Measurements from ENCODE around the gene OR52A1. TPM values are rescaled to one million over a fixed set of nuclear protein-coding genes. Genes with fewer than 3 reads are reported as not detected.
"Not testable (repeated sequence)": the region's sequence is repeated elsewhere in the genome, so short reads cannot be mapped to it uniquely, and the experiment has no call there.

Gene OR52A1
- total RNA-seq, 2 donors from 2014 or later: not detected

DNA sequence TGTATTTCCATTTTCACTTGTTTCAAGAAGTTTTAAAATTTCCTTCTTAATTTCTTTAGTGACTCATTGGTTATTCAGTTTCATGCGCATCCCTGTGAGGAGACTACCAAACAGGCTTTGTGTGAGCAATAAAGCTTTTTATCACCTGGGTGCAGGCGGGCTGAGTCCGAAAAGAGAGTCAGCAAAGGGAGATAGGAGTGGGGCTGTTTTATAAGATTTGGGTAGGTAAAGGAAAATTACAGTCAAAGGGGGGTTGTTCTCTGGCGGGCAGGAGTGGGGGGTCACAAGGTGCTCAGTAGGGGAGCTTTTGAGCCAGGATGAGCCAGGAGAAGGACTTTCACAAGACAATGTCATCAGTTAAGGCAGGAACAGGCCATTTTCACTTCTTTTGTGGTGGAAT is 5.7 kb upstream of the OR52A1 start:
- H3K4me1 Mint-ChIP-seq (ENCODE audit: low read depth in 2 of 2); H3K27me3 Mint-ChIP-seq: not testable (repeated sequence)

GRCh38 chr11:5159806-5160205 is 5.2 kb upstream of the OR52A1 start:
- no peak for DNase-seq (ENCODE audit: low spot score)
- Mint-ChIP-seq H3K27ac (no peak overlapping the region), H3K4me1 (ENCODE audit: low read depth in 2 of 2) (no peaks in the 10 kb centered on the region), H3K4me3 (no peak overlapping the region), H3K36me3 (no peaks in the 10 kb centered on the region), H3K27me3 (peaks cover 0 to 6% of the 10 kb centered on the region in 2 donors), H3K9me3 (peaks cover 15% of the 10 kb centered on the region)
- ATAC-seq: no peak

More for the DNA sequence above, 5.7 kb upstream of the OR52A1 start:
- not testable (repeated sequence) for ATAC-seq; H3K27ac Mint-ChIP-seq; H3K36me3 Mint-ChIP-seq; H3K4me3 Mint-ChIP-seq; DNase-seq (ENCODE audit: low spot score)
- H3K9me3 Mint-ChIP-seq: peaks cover 15% of the 10 kb centered on the region

DNA sequence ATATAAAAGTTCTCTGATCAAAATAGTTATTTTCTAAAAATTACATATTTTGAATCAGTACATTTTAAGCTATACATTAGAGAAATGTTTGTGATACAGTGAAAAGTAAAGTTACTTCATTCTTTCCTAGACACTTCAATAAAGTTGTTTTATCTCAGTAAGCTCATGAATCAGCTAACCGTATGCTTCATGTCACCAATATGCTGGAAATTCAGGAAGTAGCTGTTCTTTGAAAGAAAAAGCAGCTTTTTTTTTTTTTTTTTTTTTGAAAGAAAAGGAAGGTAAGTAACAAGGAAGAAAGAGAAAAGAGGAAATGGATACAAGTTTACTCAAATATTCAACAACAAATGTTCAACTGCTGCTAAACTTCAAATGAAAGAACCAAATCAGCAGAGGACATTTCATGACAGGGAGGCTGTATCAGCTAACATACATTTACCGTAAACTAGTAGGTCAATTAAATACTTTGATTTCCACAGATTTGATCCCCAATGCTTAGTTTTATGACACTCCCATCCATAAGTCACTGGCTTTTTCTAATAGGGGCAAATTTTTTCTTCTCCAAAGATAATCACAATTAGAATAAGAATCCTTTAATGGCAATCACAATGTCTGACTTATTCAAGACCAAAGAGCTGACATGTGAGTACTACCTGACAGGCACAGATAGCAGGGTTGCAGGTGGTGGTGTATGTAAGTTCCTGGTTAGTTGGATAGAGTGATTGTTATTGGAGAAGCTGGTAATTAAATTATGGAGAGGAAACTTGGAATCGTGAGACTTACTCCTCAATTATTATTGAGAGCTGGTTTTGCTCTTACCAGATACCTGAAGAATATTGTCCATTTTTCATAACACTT is 754 bp downstream of the OR52A1 start:
- no peak for ATAC-seq
- DNase-seq (ENCODE audit: low spot score): no peak
- Mint-ChIP-seq H3K4me3 (no peak overlapping the region), H3K4me1 (ENCODE audit: low read depth in 2 of 2) (no peaks in the 10 kb centered on the region), H3K27me3 (no peaks in the 10 kb centered on the region), H3K27ac (no peak overlapping the region), H3K36me3 (no peaks in the 10 kb centered on the region), H3K9me3 (no peaks in the 10 kb centered on the region)

DNA sequence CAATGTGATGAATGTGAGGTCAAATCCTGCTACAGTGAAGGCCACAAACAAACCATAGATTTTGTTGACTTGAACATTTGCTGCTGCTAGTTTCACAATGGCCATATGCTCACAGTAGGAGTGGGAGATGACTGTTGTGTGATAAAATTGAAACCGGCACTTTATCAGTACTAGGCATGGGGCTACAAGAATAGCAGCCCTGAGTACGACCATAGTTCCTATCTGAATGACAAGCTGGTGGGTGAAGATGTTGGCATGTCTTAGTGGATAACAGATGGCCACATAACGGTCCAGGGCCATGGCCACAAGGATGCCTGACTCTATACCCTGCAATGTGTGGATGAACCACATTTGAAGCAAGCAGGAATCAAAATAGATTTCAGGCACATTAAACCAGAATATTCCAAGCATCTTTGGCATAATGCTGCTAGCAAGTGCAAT is 2.8 kb downstream of the OR52A1 start:
- Mint-ChIP-seq H3K4me3 (no peak overlapping the region), H3K36me3 (no peaks in the 10 kb centered on the region)
- ATAC-seq: no peak

DNA sequence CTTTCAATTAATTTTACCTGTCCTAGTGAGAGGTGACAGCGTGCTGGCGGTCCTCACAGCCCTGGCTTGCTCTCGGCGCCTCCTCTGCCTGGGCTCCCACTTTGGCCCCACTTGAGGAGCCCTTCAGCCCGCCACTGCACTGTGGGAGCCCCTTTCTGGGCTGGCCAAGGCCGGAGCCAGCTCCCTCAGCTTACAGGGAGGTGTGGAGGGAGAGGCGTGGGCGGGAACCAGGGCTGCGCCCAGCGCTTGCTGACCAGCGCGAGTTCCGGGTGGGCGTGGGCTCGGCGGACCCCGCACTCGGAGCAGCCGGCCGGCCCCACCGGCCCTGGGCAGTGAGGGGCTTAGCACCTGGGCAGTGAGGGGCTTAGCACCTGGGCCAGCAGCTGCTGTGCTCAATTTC is 10.4 kb downstream of the OR52A1 start:
- not testable (repeated sequence) for ATAC-seq; H3K27me3 Mint-ChIP-seq; H3K36me3 Mint-ChIP-seq; H3K4me3 Mint-ChIP-seq; H3K9me3 Mint-ChIP-seq; H3K27ac Mint-ChIP-seq; H3K4me1 Mint-ChIP-seq (ENCODE audit: low read depth in 2 of 2); DNase-seq (ENCODE audit: low spot score)

More for the DNA sequence above, 2.8 kb downstream of the OR52A1 start:
- DNase-seq (ENCODE audit: low spot score): no peak
- Mint-ChIP-seq H3K9me3 (no peaks in the 10 kb centered on the region), H3K4me1 (ENCODE audit: low read depth in 2 of 2) (no peaks in the 10 kb centered on the region), H3K27ac (no peak overlapping the region), H3K27me3 (no peaks in the 10 kb centered on the region)

DNA sequence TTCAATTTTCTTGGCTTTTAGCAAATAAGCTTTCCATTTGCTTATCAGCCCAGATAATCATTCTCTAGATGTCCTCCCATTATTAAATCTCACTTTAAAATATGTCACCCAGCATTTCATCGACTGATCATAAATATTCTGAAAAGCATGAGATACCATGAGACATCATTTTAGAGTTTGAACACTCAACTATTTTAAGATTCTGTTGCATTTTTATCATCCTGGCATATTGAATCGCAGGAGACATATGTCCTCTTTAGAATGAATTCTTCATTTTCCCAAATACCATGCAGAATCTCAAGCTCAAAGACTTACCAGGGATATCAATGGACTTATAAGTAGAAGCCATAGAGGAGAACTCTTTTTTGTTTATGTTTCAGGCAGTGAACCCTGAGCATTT is 16.6 kb downstream of the OR52A1 start, which contains the start of gene OR52A5:
OR52A5 (minus strand) TSS at position 361 of the 400 bp plus-strand sequence. CDS start 5,714 bp downstream, outside the sequence.
- ATAC-seq: no peak
- H3K4me1 Mint-ChIP-seq (ENCODE audit: low read depth in 2 of 2): no peaks in the 10 kb centered on the region
- no peak within 1 kb of the TSS for H3K27ac Mint-ChIP-seq
- H3K9me3 Mint-ChIP-seq: no peaks in the 10 kb centered on the region
- DNase-seq (ENCODE audit: low spot score): no peak
- H3K4me3 Mint-ChIP-seq: no peak within 1 kb of the TSS
- no peaks in the 10 kb centered on the region for H3K36me3 Mint-ChIP-seq
- peaks cover 2 to 6% of the 10 kb centered on the region in 2 donors for H3K27me3 Mint-ChIP-seq

DNA sequence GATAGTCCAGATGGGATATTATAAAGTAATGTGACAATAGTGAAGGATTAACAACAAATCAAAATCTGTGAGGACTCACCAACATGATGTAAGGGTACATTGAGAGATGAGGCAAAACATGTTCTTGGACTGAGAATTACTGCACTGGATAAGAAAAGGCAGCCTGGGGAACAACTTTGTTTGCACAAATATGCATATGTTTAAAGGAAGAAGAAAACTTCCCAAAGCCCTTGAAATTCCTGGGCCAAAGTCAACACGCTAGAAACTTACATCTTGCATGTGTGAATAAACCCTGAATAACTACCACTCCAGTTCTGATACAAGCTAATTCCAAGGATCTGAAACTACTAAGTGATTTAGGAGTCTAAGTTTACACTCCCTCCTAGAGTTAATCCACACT is 17.5 kb downstream of the OR52A1 start:
- peaks cover 2 to 6% of the 10 kb centered on the region in 2 donors for H3K27me3 Mint-ChIP-seq
- H3K4me1 Mint-ChIP-seq (ENCODE audit: low read depth in 2 of 2): no peaks in the 10 kb centered on the region
- no peaks in the 10 kb centered on the region for H3K9me3 Mint-ChIP-seq

GRCh38 chr11:5136261-5136660 is 18.3 kb downstream of the OR52A1 start:
- H3K27ac Mint-ChIP-seq: no peak overlapping the region
- no peak overlapping the region for H3K4me3 Mint-ChIP-seq
- DNase-seq (ENCODE audit: low spot score) (no peak), ATAC-seq (no peak)
- no peaks in the 10 kb centered on the region for H3K9me3 Mint-ChIP-seq
- no peaks in the 10 kb centered on the region for H3K36me3 Mint-ChIP-seq
- peaks cover 2 to 6% of the 10 kb centered on the region in 2 donors for H3K27me3 Mint-ChIP-seq
- no peaks in the 10 kb centered on the region for H3K4me1 Mint-ChIP-seq (ENCODE audit: low read depth in 2 of 2)

More for the DNA sequence above, 17.5 kb downstream of the OR52A1 start:
- no peak for DNase-seq (ENCODE audit: low spot score)
- H3K27ac Mint-ChIP-seq: no peak overlapping the region
- H3K4me3 Mint-ChIP-seq: no peak overlapping the region
- ATAC-seq: no peak
- no peaks in the 10 kb centered on the region for H3K36me3 Mint-ChIP-seq

- no peaks in the 10 kb centered on the region for H3K4me1 Mint-ChIP-seq (ENCODE audit: low read depth in 2 of 2)
- no peak overlapping the region for H3K27ac Mint-ChIP-seq
- DNase-seq (ENCODE audit: low spot score): no peak
- peaks cover 5% of the 10 kb centered on the region in 2 donors for H3K27me3 Mint-ChIP-seq
- ATAC-seq: no peak
- no peaks in the 10 kb centered on the region for H3K36me3 Mint-ChIP-seq
- no peaks in the 10 kb centered on the region for H3K9me3 Mint-ChIP-seq
- H3K4me3 Mint-ChIP-seq: no peak overlapping the region
These were observed 22.8 kb downstream of the OR52A1 start for GRCh38 chr11:5131584-5132335.

GRCh38 chr11:5129457-5129877 is 25.1 kb downstream of the OR52A1 start:
- Mint-ChIP-seq H3K4me3 (no peak overlapping the region), H3K36me3 (no peaks in the 10 kb centered on the region), H3K9me3 (no peaks in the 10 kb centered on the region), H3K4me1 (ENCODE audit: low read depth in 2 of 2) (no peaks in the 10 kb centered on the region), H3K27me3 (peaks cover 5 to 7% of the 10 kb centered on the region in 2 donors), H3K27ac (no peak overlapping the region)
- ATAC-seq (no peak), DNase-seq (ENCODE audit: low spot score) (no peak)

DNA sequence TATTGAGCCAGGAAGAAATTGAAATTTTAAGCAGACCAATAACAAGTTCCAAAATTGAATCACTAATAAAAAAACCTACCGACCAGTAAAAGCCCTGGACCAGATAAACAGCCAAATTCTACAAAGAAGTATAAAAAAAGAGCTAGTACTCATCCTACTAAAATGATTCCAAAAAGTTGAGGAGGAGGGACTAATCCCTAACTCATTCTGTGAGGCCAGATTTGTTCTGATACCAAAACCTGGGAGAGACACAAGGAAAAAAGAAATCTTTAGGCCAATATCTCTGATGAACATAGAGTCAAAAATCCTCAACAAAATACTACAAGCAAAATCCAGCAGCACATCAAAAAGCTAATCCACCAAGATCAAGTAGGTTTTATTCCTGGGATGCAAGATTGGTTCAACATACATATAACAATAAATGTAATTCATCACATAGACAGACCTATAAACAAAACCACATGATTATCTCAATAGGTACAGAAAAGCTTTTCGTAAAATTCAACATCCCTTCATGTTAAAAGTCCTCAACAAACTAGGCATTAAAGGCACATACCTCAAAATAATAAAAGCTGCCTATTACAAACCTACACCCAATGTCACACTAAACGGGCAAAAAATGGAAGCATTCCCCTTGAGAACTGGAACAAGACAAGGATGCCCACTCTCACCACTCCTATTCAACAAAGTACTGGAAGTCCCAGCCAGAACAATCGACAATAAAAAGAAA is 29.5 kb downstream of the OR52A1 start:
- ATAC-seq (no peak), DNase-seq (ENCODE audit: low spot score) (no peak)
- Mint-ChIP-seq H3K9me3 (no peaks in the 10 kb centered on the region), H3K27ac (no peak overlapping the region), H3K27me3 (peaks cover 5 to 18% of the 10 kb centered on the region in 2 donors), H3K4me1 (ENCODE audit: low read depth in 2 of 2) (no peaks in the 10 kb centered on the region), H3K4me3 (no peak overlapping the region), H3K36me3 (no peaks in the 10 kb centered on the region)

DNA sequence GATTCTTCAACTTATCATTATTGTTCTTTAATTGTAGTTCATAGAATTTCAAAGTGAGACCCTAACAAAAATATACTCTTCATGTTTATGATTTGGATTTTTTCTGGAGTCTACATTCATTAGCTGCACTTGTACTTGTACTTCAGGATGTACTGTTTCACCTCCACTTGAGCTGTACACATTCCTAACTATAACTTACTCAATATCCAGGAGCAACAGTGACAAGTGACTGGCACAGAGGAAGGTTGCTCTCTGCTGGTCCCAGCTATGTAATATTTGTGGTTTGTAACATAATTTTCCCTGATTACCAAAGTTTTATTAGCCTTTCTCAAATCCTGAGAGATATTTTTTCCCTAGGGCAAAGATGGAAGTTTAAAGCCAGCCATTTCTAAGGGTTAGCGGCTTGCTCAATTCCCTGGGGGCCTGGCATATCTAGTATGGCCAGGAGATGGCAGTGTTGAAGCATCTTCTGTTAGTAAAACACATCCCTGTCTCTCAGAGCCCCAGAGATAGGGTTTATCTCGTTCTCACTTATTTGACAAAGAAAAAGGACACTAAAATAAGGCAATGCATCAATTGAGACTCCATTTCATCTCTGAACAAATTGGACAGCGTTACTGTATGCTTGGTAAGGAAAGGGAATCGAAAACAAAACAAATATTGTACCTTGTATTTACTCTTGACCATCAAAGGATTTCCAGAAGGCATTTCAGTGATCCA is 30.6 kb downstream of the OR52A1 start:
- H3K27ac Mint-ChIP-seq: no peak overlapping the region
- H3K36me3 Mint-ChIP-seq: no peaks in the 10 kb centered on the region
- H3K4me3 Mint-ChIP-seq: no peak overlapping the region
- H3K4me1 Mint-ChIP-seq (ENCODE audit: low read depth in 2 of 2): no peaks in the 10 kb centered on the region
- DNase-seq (ENCODE audit: low spot score) (no peak), ATAC-seq (no peak)
- peaks cover 5 to 18% of the 10 kb centered on the region in 2 donors for H3K27me3 Mint-ChIP-seq
- H3K9me3 Mint-ChIP-seq: no peaks in the 10 kb centered on the region

DNA sequence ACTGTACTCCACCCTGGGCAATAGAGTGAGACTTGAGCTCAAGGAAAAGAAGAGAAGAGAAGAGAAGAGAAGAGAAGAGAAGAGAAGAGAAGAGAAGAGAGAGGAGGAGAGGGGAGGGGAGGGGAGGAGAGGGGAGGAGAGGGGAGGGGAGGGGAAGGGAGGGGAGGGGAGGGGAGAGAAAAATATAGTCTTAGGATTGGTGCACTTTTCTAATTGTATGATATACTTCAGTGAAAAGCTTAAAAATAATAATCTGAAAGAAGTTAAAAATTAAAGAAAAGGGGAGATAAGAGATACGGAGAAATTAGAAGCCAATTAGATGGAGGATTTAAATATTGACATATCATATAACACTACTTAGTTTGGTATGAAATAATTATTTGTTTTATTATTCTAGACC is 35.7 kb downstream of the OR52A1 start:
- Mint-ChIP-seq H3K36me3 (no peaks in the 10 kb centered on the region), H3K27ac (no peak overlapping the region), H3K4me3 (no peak overlapping the region), H3K27me3 (peaks cover 10 to 35% of the 10 kb centered on the region in 2 donors), H3K9me3 (peaks cover 3% of the 10 kb centered on the region), H3K4me1 (ENCODE audit: low read depth in 2 of 2) (no peaks in the 10 kb centered on the region)
- ATAC-seq (no peak), DNase-seq (ENCODE audit: low spot score) (no peak)

Measured in natural killer cell treated with Interleukin-12 subunit alpha and Interleukin-12 subunit beta and Interleukin-15 and Interleukin-18, amount 100 ng/mL, for 72 hours (primary cell).